Naive thymus-derived CD8-positive, alpha-beta T cell (primary cell): Measurements from ENCODE around the gene MRPL51. TPM values are rescaled to one million over a fixed set of nuclear protein-coding genes. Genes with fewer than 3 reads are reported as not detected.

Experiments
- ATAC-seq, 2 donors: fragments of 150-1000 bp; cut with Tn5 transposase in 1 of 2; sonication (Bioruptor Pico), chemical (Tn5 transposase) in 1 of 2; 1 replicate in 1 of 2; 2 replicates in 1 of 2; pipeline ENCODE4 v1.10.0; 2021; ENCODE audit warnings: mild to moderate bottlenecking in 2 of 2, moderate library complexity in 2 of 2
- POLR2A ChIA-PET: fragments of 350-600 bp; sonication (Branson Sonifier 250); formaldehyde crosslinking; loops from one replicate; lab custom pipeline; 2021; ENCODE audit warnings: antibody characterized with exemption; lab: Charles Lee
- DNase-seq, 10 donors: peaks; one replicate each; pipeline versions ENCODE4 v3.0.0 to v3.0.0-alpha.2; 2020 to 2022
- H3K27ac Mint-ChIP-seq, 10 donors: one replicate each; pipeline ENCODE4 v1.8.0; 2020 to 2022; ENCODE audit warnings: mild to moderate bottlenecking in 10 of 10, mixed read lengths in 10 of 10, moderate library complexity in 4 of 10, inconsistent platforms in 1 of 10
- H3K27me3 Mint-ChIP-seq, 5 donors: one replicate each; pipeline ENCODE4 v1.8.0; 2021 to 2022; ENCODE audit warnings: mixed read lengths in 5 of 5
- H3K36me3 Mint-ChIP-seq, 3 donors: one replicate each; pipeline ENCODE4 v1.8.0; 2020 to 2022; ENCODE audit warnings: mixed read lengths in 3 of 3, mild to moderate bottlenecking in 2 of 3, inconsistent platforms in 1 of 3
- H3K4me1 Mint-ChIP-seq, 4 donors: one replicate each; pipeline ENCODE4 v1.8.0; 2021 to 2022; ENCODE audit warnings: mixed read lengths in 4 of 4
- H3K4me3 Mint-ChIP-seq, 10 donors: one replicate each; pipeline ENCODE4 v1.8.0; 2020 to 2022; ENCODE audit warnings: mild to moderate bottlenecking in 10 of 10, mixed read lengths in 10 of 10, moderate library complexity in 6 of 10, inconsistent platforms in 1 of 10
- H3K9me3 Mint-ChIP-seq, 9 donors: one replicate each; pipeline ENCODE4 v1.8.0; 2020 to 2022; ENCODE audit warnings: mixed read lengths in 9 of 9, mild to moderate bottlenecking in 3 of 9, inconsistent platforms in 1 of 9, moderate library complexity in 1 of 9
- polyA plus RNA-seq, 3 donors: library from polyadenylated mRNA; unstranded; fragments of 300-500 nt; fragmentation: Illumina TruSeq; gene quantifications; one replicate each; pipeline ENCODE4 v1.2.3, GENCODE V29; 2021
- total RNA-seq, 8 experiments: library from RNA in 2 of 8; stranded (reverse) in 2 of 8; gene quantifications; one replicate each; pipeline ENCODE4 v1.2.3 and lab custom pipeline; 2021 to 2026

The MRPL51 gene
- total and polyA plus RNA-seq, 5 experiments from 2014 or later = 71.6 to 230 (median 220) TPM

- H3K36me3 Mint-ChIP-seq = peaks cover 0 to 57% (median 2%) of the 10 kb centered on the region in 3 donors
- H3K4me1 Mint-ChIP-seq = peaks cover 14 to 32% (median 27%) of the 10 kb centered on the region in 4 donors
- ATAC-seq (no peak), DNase-seq (no peak)
- H3K9me3 Mint-ChIP-seq = peaks cover 0 to 2% (median 0%) of the 10 kb centered on the region in 9 donors
- H3K27ac Mint-ChIP-seq = peak overlapping the region; percentile 29 to 79 (median 64)
- H3K27me3 Mint-ChIP-seq = no peaks in the 10 kb centered on the region
- POLR2A ChIA-PET = interaction anchor here (1.2 to 2.6 kb wide), 2 partner anchors 61 to 193 kb away, joined by 5 to 8 read pairs; partner anchors contain the start of genes COPS7A and VAMP1
- no peak overlapping the region for H3K4me3 Mint-ChIP-seq
Observed at GRCh38 chr12:6530576-6531260, 37.7 kb upstream of the MRPL51 start.

DNA sequence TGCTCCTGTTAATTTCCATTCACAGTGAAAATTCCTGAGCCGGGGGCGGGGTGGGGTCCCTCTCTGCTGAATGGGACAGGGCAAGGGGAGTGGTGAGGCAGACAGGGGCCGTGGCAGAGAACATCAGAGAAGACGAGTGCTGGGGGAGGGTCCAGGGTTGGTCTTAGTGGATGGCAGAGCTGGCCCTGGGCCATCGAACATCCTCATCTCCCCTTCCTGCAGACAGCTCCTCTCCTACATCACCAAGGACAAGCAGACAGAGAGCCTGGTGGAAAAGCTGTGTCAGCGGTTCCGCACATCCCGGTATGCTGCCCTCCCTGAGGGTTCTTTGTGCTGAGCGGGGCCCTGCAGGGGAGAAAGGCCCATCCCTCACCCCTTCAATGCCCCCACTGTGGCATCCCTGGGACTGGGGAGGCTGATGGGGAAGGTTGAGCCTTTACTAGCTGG lies 36.3 kb upstream of the MRPL51 start:
- Mint-ChIP-seq H3K4me1 (peaks cover 13 to 22% (median 22%) of the 10 kb centered on the region in 4 donors), H3K27ac (no peak overlapping the region), H3K27me3 (no peaks in the 10 kb centered on the region), H3K4me3 (no peak overlapping the region), H3K9me3 (peaks cover 0 to 2% (median 0%) of the 10 kb centered on the region in 9 donors), H3K36me3 (peaks cover 0 to 71% (median 9%) of the 10 kb centered on the region in 3 donors)
- ATAC-seq = no peak
- no peak for DNase-seq
- POLR2A ChIA-PET = no interaction called here

GRCh38 chr12:6528539-6529235 lies 35.6 kb upstream of the MRPL51 start:
- peaks cover 10 to 19% (median 17%) of the 10 kb centered on the region in 4 donors for H3K4me1 Mint-ChIP-seq
- no peaks in the 10 kb centered on the region for H3K27me3 Mint-ChIP-seq
- POLR2A ChIA-PET = no interaction called here
- H3K4me3 Mint-ChIP-seq = no peak overlapping the region
- peaks cover 0 to 2% (median 0%) of the 10 kb centered on the region in 9 donors for H3K9me3 Mint-ChIP-seq
- peak overlapping the region in 2 of 10 donors; percentile 11 to 33 for H3K27ac Mint-ChIP-seq
- peaks cover 0 to 78% (median 13%) of the 10 kb centered on the region in 3 donors for H3K36me3 Mint-ChIP-seq
- ATAC-seq = no peak
- DNase-seq = no peak

DNA sequence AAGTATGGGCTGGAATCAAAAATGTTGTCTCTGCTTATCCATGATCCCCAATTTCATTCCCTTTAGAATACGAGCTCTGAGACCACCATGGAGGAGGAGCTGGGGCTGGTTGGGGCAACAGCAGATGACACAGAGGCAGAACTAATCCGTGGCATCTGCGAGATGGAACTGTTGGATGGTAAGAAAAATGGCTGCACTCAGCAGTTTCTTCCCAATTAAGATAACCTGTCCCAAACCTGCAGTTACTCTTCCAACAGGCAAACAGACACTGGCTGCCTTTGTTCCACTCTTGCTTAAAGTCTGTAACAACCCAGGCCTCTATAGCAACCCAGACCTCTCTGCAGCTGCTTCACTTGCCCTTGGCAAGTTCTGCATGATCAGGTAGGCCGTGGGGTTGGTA lies 34.6 kb upstream of the MRPL51 start:
- Mint-ChIP-seq H3K4me1 (peaks cover 4 to 10% (median 8%) of the 10 kb centered on the region in 4 donors), H3K27ac (peak overlapping the region in 1 of 10 donors; percentile 27), H3K4me3 (no peak overlapping the region), H3K9me3 (peaks cover 0 to 2% (median 0%) of the 10 kb centered on the region in 9 donors), H3K27me3 (no peaks in the 10 kb centered on the region), H3K36me3 (peaks cover under 1 to 87% (median 16%) of the 10 kb centered on the region in 3 donors)
- DNase-seq (no peak), ATAC-seq (no peak)
- POLR2A ChIA-PET = no interaction called here

- no peaks in the 10 kb centered on the region for H3K27me3 Mint-ChIP-seq
- POLR2A ChIA-PET = no interaction called here
- no peak overlapping the region for H3K4me3 Mint-ChIP-seq
- peaks cover 0 to 2% (median under 1%) of the 10 kb centered on the region in 4 donors for H3K4me1 Mint-ChIP-seq
- H3K36me3 Mint-ChIP-seq = peaks cover 4 to 94% (median 18%) of the 10 kb centered on the region in 3 donors
- no peak for ATAC-seq
- peak overlapping the region in 1 of 10 donors; percentile 48 for H3K27ac Mint-ChIP-seq
- no peak for DNase-seq
- no peaks in the 10 kb centered on the region for H3K9me3 Mint-ChIP-seq
Observed at GRCh38 chr12:6526766-6527525, 33.9 kb upstream of the MRPL51 start.

DNA sequence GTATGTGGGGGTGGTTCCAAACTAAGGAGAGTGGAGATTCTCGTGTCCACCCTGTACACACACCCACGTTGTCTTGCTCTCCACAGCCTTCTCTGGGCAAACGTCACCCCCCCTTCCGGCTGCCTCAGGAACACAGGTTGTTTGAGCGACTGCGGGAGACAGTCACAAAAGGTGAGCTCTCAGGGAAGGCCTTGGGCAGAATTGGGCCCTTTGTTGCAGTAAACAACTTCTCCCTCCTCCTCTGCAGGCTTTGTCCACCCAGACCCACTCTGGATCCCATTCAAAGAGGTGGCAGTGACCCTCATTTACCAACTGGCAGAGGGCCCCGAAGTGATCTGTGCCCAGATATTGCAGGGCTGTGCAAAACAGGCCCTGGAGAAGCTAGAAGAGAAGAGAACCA lies 33.1 kb upstream of the MRPL51 start:
- POLR2A ChIA-PET = interaction anchor here (0.5 to 0.6 kb wide), 2 partner anchors 40 to 103 kb away, joined by 3 to 6 read pairs; no protein-coding TSS in a partner anchor
- DNase-seq (no peak), ATAC-seq (no peak)
- Mint-ChIP-seq H3K9me3 (no peaks in the 10 kb centered on the region), H3K4me3 (no peak overlapping the region), H3K4me1 (no peaks in the 10 kb centered on the region), H3K36me3 (peaks cover 4 to 98% (median 18%) of the 10 kb centered on the region in 3 donors), H3K27me3 (no peaks in the 10 kb centered on the region), H3K27ac (peak overlapping the region in 3 of 10 donors; percentile 12 to 48 (median 30))

DNA sequence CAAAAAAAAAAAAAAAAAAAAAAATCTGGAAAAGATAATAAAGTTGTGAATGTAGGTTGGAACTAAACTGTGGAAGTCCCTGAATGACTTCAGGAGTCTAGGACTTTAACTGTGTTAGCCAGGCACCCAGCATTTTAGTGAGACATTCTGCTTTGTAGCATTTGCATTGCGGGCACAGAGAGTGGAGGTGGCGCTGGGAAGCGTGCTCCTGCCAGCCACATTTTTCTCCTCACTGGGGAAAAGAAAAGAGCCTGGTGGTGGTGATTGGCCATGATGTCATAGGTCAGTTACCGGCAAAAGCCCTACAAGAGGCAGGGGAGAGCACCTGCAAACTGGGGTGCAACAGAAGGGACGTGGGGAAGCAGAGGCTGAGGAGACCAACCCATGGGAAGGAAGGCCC lies 31.6 kb upstream of the MRPL51 start:
- Mint-ChIP-seq H3K27me3 (no peaks in the 10 kb centered on the region), H3K9me3 (no peaks in the 10 kb centered on the region), H3K27ac (peak overlapping the region in 2 of 10 donors; percentile 11 to 43), H3K4me1 (peaks cover 0 to 3% (median 0%) of the 10 kb centered on the region in 4 donors), H3K4me3 (no peak overlapping the region), H3K36me3 (peaks cover 4 to 94% (median 23%) of the 10 kb centered on the region in 3 donors)
- ATAC-seq (no peak), DNase-seq (no peak)
- POLR2A ChIA-PET = interaction anchor here (0.7 to 1.1 kb wide), 2 partner anchors 12 to 73 kb away, joined by 3 read pairs; partner anchors contain the start of gene TAPBPL

DNA sequence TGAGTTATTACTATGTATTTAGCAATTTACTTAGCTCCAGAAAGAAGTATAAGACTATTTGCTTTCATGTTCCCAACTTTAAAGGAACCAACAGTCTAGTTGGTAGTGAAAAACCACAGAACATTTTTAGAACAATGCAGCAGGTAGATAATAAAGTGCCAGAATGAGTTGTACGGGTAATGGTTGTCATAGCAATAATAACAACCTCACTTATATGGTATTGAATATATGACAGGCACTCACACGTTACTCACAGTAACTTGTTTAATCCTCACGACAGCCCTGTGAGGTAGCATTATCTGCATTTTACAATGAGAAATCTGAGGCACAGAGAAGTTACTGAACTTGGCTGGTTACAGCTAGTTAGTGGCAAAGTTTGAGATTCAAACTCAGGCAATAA lies 30.6 kb upstream of the MRPL51 start:
- Mint-ChIP-seq H3K27me3 (no peaks in the 10 kb centered on the region), H3K4me3 (no peak overlapping the region), H3K36me3 (peaks cover 4 to 93% (median 23%) of the 10 kb centered on the region in 3 donors), H3K27ac (peak overlapping the region in 3 of 10 donors; percentile 43 to 54 (median 46)), H3K9me3 (no peaks in the 10 kb centered on the region), H3K4me1 (peaks cover 0 to 3% (median 0%) of the 10 kb centered on the region in 4 donors)
- no peak for DNase-seq
- POLR2A ChIA-PET = interaction anchor here (0.5 to 1.1 kb wide), 3 partner anchors 11 to 92 kb away, joined by 3 read pairs; partner anchors contain the start of gene TAPBPL
- ATAC-seq = no peak

GRCh38 chr12:6522193-6522592 lies 29.1 kb upstream of the MRPL51 start:
- DNase-seq (no peak), ATAC-seq (no peak)
- H3K9me3 Mint-ChIP-seq = no peaks in the 10 kb centered on the region
- no peaks in the 10 kb centered on the region for H3K27me3 Mint-ChIP-seq
- no peak overlapping the region for H3K4me3 Mint-ChIP-seq
- H3K36me3 Mint-ChIP-seq = peaks cover 4 to 88% (median 21%) of the 10 kb centered on the region in 3 donors
- H3K27ac Mint-ChIP-seq = peak overlapping the region in 1 of 10 donors; percentile 7
- POLR2A ChIA-PET = interaction anchor here (0.7 kb wide), 1 partner anchor 14 kb away, joined by 3 read pairs; no protein-coding TSS in a partner anchor
- peaks cover 0 to 3% (median 0%) of the 10 kb centered on the region in 4 donors for H3K4me1 Mint-ChIP-seq

GRCh38 chr12:6520186-6520585 lies 27.1 kb upstream of the MRPL51 start:
- H3K27me3 Mint-ChIP-seq = no peaks in the 10 kb centered on the region
- POLR2A ChIA-PET = no interaction called here
- H3K9me3 Mint-ChIP-seq = no peaks in the 10 kb centered on the region
- H3K4me1 Mint-ChIP-seq = peaks cover 0 to 3% (median 0%) of the 10 kb centered on the region in 4 donors
- ATAC-seq = no peak
- H3K36me3 Mint-ChIP-seq = peaks cover 4 to 88% (median 30%) of the 10 kb centered on the region in 3 donors
- no peak for DNase-seq
- H3K4me3 Mint-ChIP-seq = no peak overlapping the region
- H3K27ac Mint-ChIP-seq = peak overlapping the region in 2 of 10 donors; percentile 53 to 60

- peaks cover 0 to 57% (median 21%) of the 10 kb centered on the region in 3 donors for H3K36me3 Mint-ChIP-seq
- H3K4me1 Mint-ChIP-seq = peaks cover 0 to 8% (median 7%) of the 10 kb centered on the region in 4 donors
Observed at GRCh38 chr12:6508087-6508486, 15.0 kb upstream of the MRPL51 start.

More at GRCh38 chr12:6508087-6508486, 15.0 kb upstream of the MRPL51 start:
- Mint-ChIP-seq H3K4me3 (no peak overlapping the region), H3K9me3 (no peaks in the 10 kb centered on the region), H3K27ac (peak overlapping the region in 1 of 10 donors; percentile 66), H3K27me3 (no peaks in the 10 kb centered on the region)
- DNase-seq (no peak), ATAC-seq (no peak)
- POLR2A ChIA-PET = interaction anchor here (0.7 kb wide), 1 partner anchor 12 kb away, joined by 3 read pairs; no protein-coding TSS in a partner anchor
